K562 (cell line): ENCODE measurements around the gene MTA1. TPM values are rescaled to one million over a fixed set of nuclear protein-coding genes. Genes with fewer than 3 reads are reported as not detected.
A peak's percentile ranks its signal among the peaks of the same experiment; 100 is the strongest.

ENCODE experiments used
- ATAC-seq: fragments of 200-7000 bp; cut with Tn5 transposase; 3 replicates; pipeline ENCODE4 v1.9.1; 2020; ENCODE audit warnings: moderate library complexity
- BruUV-seq: library from RNA; stranded (reverse); fragments of 400-500 nt; replicated peaks from 2 replicates; lab custom pipeline; 2021; lab: Mats Ljungman, UMichigan
- CTCF ChIA-PET: fragments of 300-600 bp; formaldehyde crosslinking; extraction: SDS; loops from one replicate; lab custom pipeline; 2021; ENCODE audit warnings: low intra/inter-chr PET ratio; lab: Yijun Ruan, JAX
- POLR2A ChIA-PET: fragments of 300-600, 350-650 bp; sonication (Branson Sonifier 250); formaldehyde crosslinking; extraction: SDS; loops from one replicate; lab custom pipeline; 2021; ENCODE audit warnings: antibody characterized with exemption, inconsistent platforms; lab: Yijun Ruan, JAX
- DNase-seq, 4 experiments: peaks; one replicate each; pipeline versions ENCODE4 v3.0.0 to v3.0.0-alpha.2; 2011 to 2018; ENCODE audit warnings: low spot score in 3 of 4, mixed read lengths in 3 of 4; ENCODE audit errors: extremely low read depth in 1 of 4
- FAIRE-seq: peaks from 2 replicates; lab custom pipeline; 2011; peaks lifted over from hg19 to GRCh38; lab: Jason Lieb, UNC
- H2AFZ ChIP-seq: 2 replicates; pipeline ENCODE4 v1.6.0; 2011; ENCODE audit warnings: low read depth, low read length, control low read depth, inconsistent platforms
- H3K27ac ChIP-seq: fragments of 200-600 bp; 3 replicates; pipeline ENCODE4 v1.8.0; 2011; ENCODE audit warnings: low read depth, mild to moderate bottlenecking, control low read depth, inconsistent platforms, low read length, moderate library complexity, mixed read lengths; ENCODE audit errors: extremely low read depth
- H3K27me3 ChIP-seq, 2 experiments: fragments of 300-600 bp in 1 of 2; 2 replicates in 1 of 2; 3 replicates in 1 of 2; pipeline versions ENCODE4 v1.6.0 to v1.8.0; 2011; ENCODE audit warnings: inconsistent platforms in 2 of 2, low read length in 2 of 2, mild to moderate bottlenecking in 1 of 2, mixed read lengths in 1 of 2, moderate library complexity in 1 of 2; ENCODE audit not compliant: control insufficient read depth in 2 of 2, insufficient read depth in 2 of 2
- H3K36me3 ChIP-seq: fragments of 300-600 bp; 3 replicates; pipeline ENCODE4 v1.8.0; 2011; ENCODE audit warnings: mild to moderate bottlenecking, low read length, inconsistent platforms; ENCODE audit not compliant: control insufficient read depth, insufficient read depth
- H3K4me1 ChIP-seq, 2 experiments: fragments of 200-600 bp in 1 of 2; replicated peaks in 1 of 2; 2 replicates in 1 of 2; 3 replicates in 1 of 2; pipeline versions ENCODE4 v1.5.1 to v1.8.0; 2011; ENCODE audit warnings: inconsistent platforms in 2 of 2, low read length in 2 of 2, mild to moderate bottlenecking in 1 of 2, mixed read lengths in 1 of 2, moderate library complexity in 1 of 2; ENCODE audit not compliant: control insufficient read depth in 2 of 2, insufficient read depth in 2 of 2
- H3K4me2 ChIP-seq: 2 replicates; pipeline ENCODE4 v1.6.1; 2011; ENCODE audit warnings: low read length, control low read depth, inconsistent platforms, mixed read lengths; ENCODE audit not compliant: insufficient read depth
- H3K4me3 ChIP-seq: fragments of 200-600 bp; sonication (generic), shearing (Covaris generic); 2 replicates; pipeline ENCODE4 v1.5.1; 2016; ENCODE audit warnings: control low read depth, inconsistent platforms
- H3K79me2 ChIP-seq: fragments of 200-600 bp; 3 replicates; pipeline ENCODE4 v1.8.0; 2011; ENCODE audit warnings: low read length, inconsistent platforms; ENCODE audit not compliant: control insufficient read depth, insufficient read depth
- H3K9ac ChIP-seq, 2 experiments: 2 replicates each; pipeline versions ENCODE4 v1.6.0 to v1.6.1; 2011; ENCODE audit warnings: low read depth in 2 of 2, low read length in 2 of 2, control low read depth in 1 of 2, inconsistent platforms in 1 of 2, mild to moderate bottlenecking in 1 of 2, mixed read lengths in 1 of 2; ENCODE audit not compliant: insufficient read depth in 1 of 2
- H3K9me1 ChIP-seq: one replicate; pipeline ENCODE4 v1.6.0; 2011; ENCODE audit warnings: inconsistent platforms, mild to moderate bottlenecking, low read length, moderate library complexity; ENCODE audit not compliant: control insufficient read depth, insufficient read depth
- H3K9me3 ChIP-seq: replicated peaks from 2 replicates; pipeline ENCODE4 v1.5.1; 2011; ENCODE audit warnings: low read depth, low read length, inconsistent platforms; ENCODE audit not compliant: control insufficient read depth, insufficient read depth
- H4K20me1 ChIP-seq: replicated peaks from 2 replicates; pipeline ENCODE4 v1.6.1; 2011; ENCODE audit warnings: low read length, inconsistent platforms, mixed read lengths; ENCODE audit not compliant: control insufficient read depth, insufficient read depth
- ARID3A ChIP-seq: IDR thresholded peaks from 2 replicates; pipeline ENCODE4 v1.6.1; 2012; ENCODE audit warnings: low read depth, low read length, improper control_type of control experiment, borderline replicate concordance
- CHD4 ChIP-seq: fragments of 200-600 bp; sonication (generic); IDR thresholded peaks from 3 replicates; pipeline ENCODE4 v1.6.1; 2012; ENCODE audit warnings: low read depth, mild to moderate bottlenecking, mixed read lengths, low read length, inconsistent platforms; ENCODE audit not compliant: insufficient read depth, insufficient replicate concordance, poor library complexity, severe bottlenecking
- NFATC3 ChIP-seq: fragments of 450-650 bp; IDR thresholded peaks from 2 replicates; pipeline ENCODE4 v1.6.1; 2017; ENCODE audit warnings: mild to moderate bottlenecking
- SRSF1 ChIP-seq: fragments of 200-400 bp; formaldehyde crosslinking; IDR thresholded peaks from 2 replicates; pipeline ENCODE4 v1.6.1; 2017; ENCODE audit warnings: mild to moderate bottlenecking, low read depth, low read length, moderate library complexity
- TAL1 ChIP-seq: fragments of 450-650 bp; IDR thresholded peaks from 2 replicates; pipeline ENCODE4 v1.6.1; 2016; ENCODE audit warnings: mild to moderate bottlenecking
- ZBTB26 ChIP-seq: fragments of 450-650 bp; formaldehyde crosslinking; IDR thresholded peaks from 2 replicates; pipeline ENCODE4 v1.4.0; 2022; ENCODE audit warnings: missing genetic modification characterization
- ZNF174 ChIP-seq: fragments of 250-450 bp; sonication (Bioruptor Pico); IDR thresholded peaks from 2 replicates; pipeline ENCODE4 v1.4.0; 2020; ENCODE audit warnings: mild to moderate bottlenecking
- ZNF445 ChIP-seq: fragments of 250-450 bp; sonication (Bioruptor Pico); IDR thresholded peaks from 2 replicates; pipeline ENCODE4 v1.4.0; 2020; ENCODE audit warnings: low read depth, mild to moderate bottlenecking, moderate library complexity
- ZNF696 ChIP-seq: fragments of 250-450 bp; sonication (Bioruptor Pico); conservative IDR thresholded peaks from 2 replicates; pipeline ENCODE4 v1.4.0; 2020; ENCODE audit warnings: mild to moderate bottlenecking, moderate library complexity
- WGBS: fragments of 100-300 bp; shearing (Covaris generic); methylation state at CpG from one replicate; pipeline ENCODE4 v1.1.6; 2016; ENCODE audit warnings: low coverage, mixed read lengths; ENCODE audit not compliant: insufficient coverage; ENCODE audit errors: missing lambda C conversion rate; 5-methylcytosine and 5-hydroxymethylcytosine counted together
- in situ Hi-C: fragments of 300-500 bp; cut with MboI; formaldehyde crosslinking; loops from 4 replicates; pipeline ENCODE4 v1.15.0; 2018; ENCODE audit warnings: inconsistent platforms, mixed read lengths
- intact Hi-C: fragments of 100-400 bp; cut with micrococcal nuclease; formaldehyde crosslinking; loops from 2 replicates; pipeline ENCODE4 v1.14.2; 2022
- polyA plus RNA-seq, 8 experiments: library from polyadenylated mRNA; depleted of rRNA in 4 of 8; stranded (reverse) in 5 of 8; unstranded in 3 of 8; fragments of >200 nt; fragmentation: Nextera tagmentation in 2 of 8; fragmentation: Illumina TruSeq in 1 of 8; extraction: Ambion mirVana in 2 of 8; extraction: Trizol in 1 of 8; gene quantifications; 2 replicates each; pipeline versions ENCODE4 v1.2.1 to v1.2.3, GENCODE V29; 2011 to 2014; ENCODE audit warnings: inconsistent platforms in 1 of 8, missing spikeins in 1 of 8
- total RNA-seq, 7 experiments: library from RNA; depleted of rRNA in 6 of 7; stranded (reverse); fragments of >200 nt in 6 of 7; fragmentation: Illumina TruSeq in 2 of 7; extraction: Trizol in 2 of 7; gene quantifications; 2 replicates each; pipeline versions ENCODE4 v1.2.1 to v1.2.3, GENCODE V29; 2011 to 2021; ENCODE audit warnings: low replicate concordance in 1 of 7
- TF ChIP-seq, protein P1 (sequence below): sonication (generic); formaldehyde crosslinking; IDR thresholded peaks from 2 replicates; pipeline ENCODE4 v1.5.0; 2020; ENCODE audit warnings: missing genetic modification reagents

MTA1 gene
- total and polyA plus RNA-seq, 9 of the 15 experiments (the other 6 are each of a cell fraction or from before 2014, with no cell fraction given), result 0.13 to 118 (median 32.3) TPM

GRCh38 chr14:105482486-105483110, 63.0 kb downstream of the MTA1 start:
- POLR2A ChIA-PET, result interaction anchor here (0.7 to 2.4 kb wide), 3 partner anchors 7 to 45 kb away, joined by 3 to 12 read pairs (median 3); no protein-coding TSS in a partner anchor
- in situ Hi-C loops, result no loop called here
- peak overlapping the region; percentile 58; the same call in 1 of the 3 replicates for H3K27ac ChIP-seq
- 59% methylated on average over 10 of the region's 18 CpGs for WGBS
- no peak overlapping the region for H3K4me2 ChIP-seq
- DNase-seq (no peak), FAIRE-seq (no peak), ATAC-seq (no peak)
- no peaks in the 10 kb centered on the region for H3K9me3 ChIP-seq
- H4K20me1 ChIP-seq, result no peaks in the 10 kb centered on the region; the same call in 1 of the 2 replicates
- H3K4me3 ChIP-seq, result no peak overlapping the region
- intact Hi-C loops, result loop anchor here (2.0 kb wide), 1 partner anchor 112 kb away; no protein-coding TSS in a partner anchor
- H3K27me3 ChIP-seq, result no peaks in the 10 kb centered on the region; a peak in 1 of 5 replicates
- H3K79me2 ChIP-seq, result no peaks in the 10 kb centered on the region
- no peaks in the 10 kb centered on the region for H3K9me1 ChIP-seq
- CTCF ChIA-PET, result interaction anchor here (1.1 kb wide), 1 partner anchor 8 kb away, joined by 3 read pairs; the partner anchor contains the start of gene TEDC1
- H3K36me3 ChIP-seq, result no peaks in the 10 kb centered on the region
- peaks cover 12 to 90% of the 10 kb centered on the region in 2 experiments for H3K4me1 ChIP-seq
- H2AFZ ChIP-seq, result 0 out of 2 replicates have a peak overlapping the region, but pooled peaks have one; percentile 82
- TF ChIP-seq ZNF696 (CRISPR knock-in tag), result no peak
- TF ChIP-seq, protein P1, sequence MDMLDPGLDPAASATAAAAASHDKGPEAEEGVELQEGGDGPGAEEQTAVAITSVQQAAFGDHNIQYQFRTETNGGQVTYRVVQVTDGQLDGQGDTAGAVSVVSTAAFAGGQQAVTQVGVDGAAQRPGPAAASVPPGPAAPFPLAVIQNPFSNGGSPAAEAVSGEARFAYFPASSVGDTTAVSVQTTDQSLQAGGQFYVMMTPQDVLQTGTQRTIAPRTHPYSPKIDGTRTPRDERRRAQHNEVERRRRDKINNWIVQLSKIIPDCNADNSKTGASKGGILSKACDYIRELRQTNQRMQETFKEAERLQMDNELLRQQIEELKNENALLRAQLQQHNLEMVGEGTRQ (CRISPR knock-in tag), result no peak
- no peak for TF ChIP-seq ZBTB26
- no peak for TF ChIP-seq TAL1
- TF ChIP-seq ARID3A, result no peak
- TF ChIP-seq NFATC3, result no peak
- TF ChIP-seq ZNF445 (CRISPR knock-in tag), result no peak
- TF ChIP-seq CHD4, result no peak
- no peak for TF ChIP-seq ZNF174 (CRISPR knock-in tag)
- TF ChIP-seq SRSF1, result no peak
- TF ChIP-seq, all 486 proteins: peak for 0
- no TSS peak for BruUV-seq
- peak overlapping the region; percentile 44 to 86; a peak in 3 of 4 replicates for H3K9ac ChIP-seq
